ENCODE results near the gene SDK1. TPM values are rescaled to one million over a fixed set of nuclear protein-coding genes. Genes with fewer than 3 reads are reported as not detected.

Gene SDK1
- total RNA-seq, 1 donor from 2014 or later, result 1.3 TPM

GRCh38 chr7:3616306-3616705, 315.3 kb downstream of the SDK1 start:
- Mint-ChIP-seq H3K36me3 (ENCODE audit: low read depth) (no peaks in the 10 kb centered on the region), H3K4me3 (no peak overlapping the region), H3K4me1 (no peaks in the 10 kb centered on the region), H3K27me3 (peaks cover 10% of the 10 kb centered on the region), H3K27ac (no peak overlapping the region), H3K9me3 (peaks cover 9% of the 10 kb centered on the region)
- TF ChIP-seq CTCF (IDR thresholded peaks at IDR 0.05), result no peak
- ATAC-seq (ENCODE audit: low read depth), result no peak
- no peak for DNase-seq
- ChIA-PET CTCF (no interaction called here), POLR2A (no interaction called here)
- intact Hi-C loops (cut with micrococcal nuclease), result no loop called here

DNA sequence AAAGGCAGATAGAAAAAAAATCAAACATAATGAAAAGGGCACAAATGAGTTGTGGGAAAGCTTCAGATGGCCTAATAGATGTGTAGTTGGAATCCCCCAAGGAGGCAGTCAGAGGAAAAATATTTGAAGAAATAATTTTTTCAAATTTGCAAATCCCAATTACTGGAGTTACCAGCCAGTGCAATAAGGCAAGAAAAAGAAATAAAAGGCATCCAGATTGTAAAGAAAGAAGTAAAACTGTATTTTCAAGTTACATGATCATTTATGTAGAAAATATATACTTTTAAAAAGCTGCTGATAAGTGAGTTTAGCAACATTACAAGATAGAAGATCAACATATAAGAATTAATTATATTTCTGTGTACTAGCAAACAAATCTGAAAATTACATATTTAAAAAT, 329.0 kb downstream of the SDK1 start:
- Mint-ChIP-seq H3K4me1 (no peaks in the 10 kb centered on the region), H3K36me3 (ENCODE audit: low read depth) (no peaks in the 10 kb centered on the region), H3K4me3 (no peak overlapping the region), H3K27ac (no peak overlapping the region), H3K9me3 (peaks cover 13% of the 10 kb centered on the region), H3K27me3 (peaks cover 3% of the 10 kb centered on the region)
- DNase-seq (no peak), ATAC-seq (ENCODE audit: low read depth) (no peak)
- intact Hi-C loops (cut with micrococcal nuclease), result no loop called here
- POLR2A ChIA-PET, result no interaction called here
- CTCF ChIA-PET, result no interaction called here
- no peak for TF ChIP-seq CTCF (IDR thresholded peaks at IDR 0.05)

DNA sequence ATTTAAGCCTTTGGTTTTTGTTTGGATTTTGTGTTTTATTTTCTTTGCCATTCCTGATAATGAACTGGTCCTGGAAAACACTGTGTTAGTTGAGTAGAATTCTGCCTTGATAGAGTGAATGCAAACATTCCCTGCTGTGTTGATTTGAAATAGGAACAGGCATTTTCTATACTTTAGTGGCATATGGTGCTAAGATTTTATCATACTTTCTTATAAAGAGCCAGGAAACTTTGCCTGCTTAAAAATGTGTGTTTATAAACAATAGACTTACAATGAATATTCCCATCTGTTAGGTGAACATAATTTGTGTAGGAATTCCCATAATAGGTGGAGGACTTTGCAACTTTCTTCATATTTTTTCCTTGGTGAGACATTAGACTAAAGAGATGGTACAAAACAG, 333.3 kb downstream of the SDK1 start:
- peaks cover 10% of the 10 kb centered on the region for H3K9me3 Mint-ChIP-seq
- no peak overlapping the region for H3K4me3 Mint-ChIP-seq
- ChIA-PET POLR2A (no interaction called here), CTCF (no interaction called here)
- H3K36me3 Mint-ChIP-seq (ENCODE audit: low read depth), result no peaks in the 10 kb centered on the region
- DNase-seq (no peak), ATAC-seq (ENCODE audit: low read depth) (no peak)
- H3K27ac Mint-ChIP-seq, result no peak overlapping the region
- H3K27me3 Mint-ChIP-seq, result peaks cover 7% of the 10 kb centered on the region
- no peak for TF ChIP-seq CTCF (IDR thresholded peaks at IDR 0.05)
- no peaks in the 10 kb centered on the region for H3K4me1 Mint-ChIP-seq
- intact Hi-C loops (cut with micrococcal nuclease), result no loop called here

- intact Hi-C loops (cut with micrococcal nuclease), result no loop called here
- Mint-ChIP-seq H3K27me3 (peaks cover 7% of the 10 kb centered on the region), H3K4me1 (no peaks in the 10 kb centered on the region), H3K36me3 (ENCODE audit: low read depth) (no peaks in the 10 kb centered on the region), H3K4me3 (no peak overlapping the region), H3K27ac (no peak overlapping the region), H3K9me3 (no peaks in the 10 kb centered on the region)
- no peak for ATAC-seq (ENCODE audit: low read depth)
- DNase-seq, result no peak
- TF ChIP-seq CTCF (IDR thresholded peaks at IDR 0.05), result no peak
- ChIA-PET POLR2A (no interaction called here), CTCF (no interaction called here)
These were observed 335.2 kb downstream of the SDK1 start for GRCh38 chr7:3636131-3636860.

DNA sequence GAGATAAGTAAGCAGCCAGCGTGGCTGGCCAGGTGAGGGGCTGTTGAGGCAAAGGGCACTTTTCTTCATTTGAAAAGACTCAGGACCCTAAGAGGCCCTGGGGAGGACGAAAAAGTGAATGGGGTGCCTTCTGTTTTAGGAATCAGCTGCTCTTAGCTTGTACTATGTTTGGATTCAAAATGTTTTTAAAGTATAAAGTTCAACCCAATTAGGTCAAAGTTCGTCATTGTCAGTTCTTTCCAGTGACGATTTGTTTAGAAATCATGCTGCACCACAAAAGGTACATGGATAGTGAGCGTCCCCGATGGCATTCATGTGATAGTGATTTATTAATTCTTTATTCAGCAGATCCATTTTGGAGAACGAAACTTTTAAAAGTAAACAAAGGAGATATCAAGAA, 338.2 kb downstream of the SDK1 start:
- no peak for TF ChIP-seq CTCF (IDR thresholded peaks at IDR 0.05)
- H3K27me3 Mint-ChIP-seq, result peaks cover 17% of the 10 kb centered on the region
- ChIA-PET CTCF (no interaction called here), POLR2A (no interaction called here)
- intact Hi-C loops (cut with micrococcal nuclease), result no loop called here
- no peaks in the 10 kb centered on the region for H3K9me3 Mint-ChIP-seq
- H3K27ac Mint-ChIP-seq, result no peak overlapping the region
- no peak for DNase-seq
- H3K4me3 Mint-ChIP-seq, result no peak overlapping the region
- ATAC-seq (ENCODE audit: low read depth), result no peak
- no peaks in the 10 kb centered on the region for H3K4me1 Mint-ChIP-seq
- no peaks in the 10 kb centered on the region for H3K36me3 Mint-ChIP-seq (ENCODE audit: low read depth)

All from activated B cell treated with CpG ODN at 0.5 μM for 24 hours (primary cell).